IPS-15b (cell line): ENCODE data around the gene CC2D2A.

Source experiments
- H3K27me3 ChIP-seq: one replicate; pipeline ENCODE4 v1.6.1; 2013; ENCODE audit warnings: low read length; ENCODE audit not compliant: control insufficient read depth, insufficient read depth
- H3K36me3 ChIP-seq: one replicate; pipeline ENCODE4 v1.6.1; 2013; ENCODE audit warnings: low read length; ENCODE audit not compliant: control insufficient read depth, insufficient read depth
- H3K4me1 ChIP-seq: one replicate; pipeline ENCODE4 v1.6.1; 2013; ENCODE audit warnings: mild to moderate bottlenecking, low read length; ENCODE audit not compliant: control insufficient read depth, insufficient read depth
- H3K4me3 ChIP-seq: one replicate; pipeline ENCODE4 v1.5.1; 2013; ENCODE audit warnings: low read depth, low read length
- H3K9ac ChIP-seq: one replicate; pipeline ENCODE4 v1.6.1; 2013; ENCODE audit warnings: low read depth, mild to moderate bottlenecking, low read length
- H3K9me3 ChIP-seq: one replicate; pipeline ENCODE4 v1.6.1; 2013; ENCODE audit warnings: mild to moderate bottlenecking, low read length; ENCODE audit not compliant: control insufficient read depth, insufficient read depth

CC2D2A gene

DNA sequence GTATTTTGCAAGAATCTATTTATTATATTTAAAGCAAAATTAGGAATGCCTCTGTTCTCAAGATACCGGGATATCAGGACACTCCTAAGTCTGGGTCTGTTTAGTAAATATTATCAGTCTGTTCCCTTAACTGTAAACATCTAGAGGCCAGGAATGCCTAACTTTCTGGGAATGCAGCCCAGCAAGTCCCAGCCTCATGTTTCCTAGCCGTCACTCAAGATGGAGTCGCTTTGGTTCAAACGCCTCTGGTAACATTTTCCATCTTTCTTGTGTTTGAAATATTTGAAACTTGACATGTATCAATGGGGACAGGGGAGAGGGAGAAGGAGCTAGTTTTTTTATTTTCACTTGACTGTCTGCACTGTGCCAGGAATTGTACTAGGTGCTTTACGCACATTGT is 100.1 kb downstream of the CC2D2A start:
- no peaks in the 10 kb centered on the region for H3K36me3 ChIP-seq

DNA sequence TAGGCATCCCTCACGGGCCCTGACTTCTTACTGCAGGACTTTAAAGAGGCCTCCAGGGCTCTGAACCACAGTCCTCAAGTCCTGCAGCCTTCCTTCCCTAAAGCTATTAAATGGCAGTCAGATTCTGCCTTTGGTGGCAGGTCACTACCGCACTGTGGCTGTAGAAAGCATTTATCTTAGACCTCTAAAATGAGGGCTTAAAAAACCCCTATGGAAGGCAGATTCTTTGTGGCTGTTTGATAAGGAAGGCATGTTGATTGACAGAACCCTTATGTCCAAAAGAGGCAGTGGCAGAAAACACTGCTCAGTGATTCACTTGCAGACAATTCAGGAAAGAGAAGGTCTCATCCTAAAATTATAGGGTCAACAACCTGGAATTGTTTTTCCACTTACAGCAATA is 106.3 kb downstream of the CC2D2A start:
- Histone ChIP-seq H3K27me3 (no peaks in the 10 kb centered on the region), H3K9ac (no peak overlapping the region), H3K36me3 (no peaks in the 10 kb centered on the region), H3K4me3 (no peak overlapping the region), H3K4me1 (no peaks in the 10 kb centered on the region), H3K9me3 (no peaks in the 10 kb centered on the region)

More for the DNA sequence above, 100.1 kb downstream of the CC2D2A start:
- Histone ChIP-seq H3K4me3 (no peak overlapping the region), H3K9me3 (no peaks in the 10 kb centered on the region), H3K27me3 (no peaks in the 10 kb centered on the region), H3K9ac (no peak overlapping the region), H3K4me1 (no peaks in the 10 kb centered on the region)

DNA sequence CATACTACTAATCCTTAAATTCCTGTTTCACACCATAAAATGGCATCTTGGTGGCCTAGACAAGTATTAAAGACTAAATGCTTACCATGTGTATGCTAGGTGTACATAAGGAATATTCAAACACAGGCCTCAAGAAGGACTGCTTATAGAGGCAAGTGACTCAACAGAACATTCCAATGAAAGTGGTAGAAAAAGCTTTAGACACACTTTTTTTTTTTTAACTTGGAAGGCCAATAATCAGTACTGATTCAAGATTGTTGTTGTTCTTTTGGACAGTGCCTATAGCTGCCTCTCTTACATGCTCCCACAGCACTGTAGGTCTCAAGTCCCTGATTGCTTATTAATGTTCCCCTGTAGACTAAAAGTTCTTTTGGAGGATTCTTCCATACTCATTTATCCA is 107.8 kb downstream of the CC2D2A start:
- Histone ChIP-seq H3K9me3 (no peaks in the 10 kb centered on the region), H3K9ac (no peak overlapping the region), H3K27me3 (no peaks in the 10 kb centered on the region), H3K36me3 (no peaks in the 10 kb centered on the region), H3K4me3 (no peak overlapping the region), H3K4me1 (no peaks in the 10 kb centered on the region)

DNA sequence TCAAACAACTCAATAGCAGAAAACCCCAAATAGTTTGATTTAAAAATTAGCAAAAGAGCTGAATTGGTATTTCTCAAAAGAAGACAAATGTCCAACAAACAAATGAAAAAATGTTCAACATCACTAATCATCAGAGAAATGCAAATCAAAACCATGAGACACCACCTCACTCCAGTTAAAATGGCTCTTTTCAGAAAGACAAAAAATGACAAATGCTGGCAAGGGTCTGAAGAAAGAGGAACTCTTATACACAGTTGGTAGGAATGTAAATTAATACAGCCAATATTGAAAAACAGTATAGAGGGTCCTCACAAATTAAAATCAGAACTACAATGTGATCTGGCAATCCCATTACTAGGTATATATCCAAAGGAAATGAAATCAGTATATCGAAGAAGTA is 115.1 kb downstream of the CC2D2A start:
- Histone ChIP-seq H3K4me1 (no peaks in the 10 kb centered on the region), H3K9me3 (no peaks in the 10 kb centered on the region), H3K27me3 (no peaks in the 10 kb centered on the region), H3K9ac (no peak overlapping the region), H3K36me3 (no peaks in the 10 kb centered on the region), H3K4me3 (no peak overlapping the region)

GRCh38 chr4:15585331-15585730 is 115.6 kb downstream of the CC2D2A start:
- Histone ChIP-seq H3K9me3 (no peaks in the 10 kb centered on the region), H3K4me3 (no peak overlapping the region), H3K27me3 (no peaks in the 10 kb centered on the region), H3K36me3 (no peaks in the 10 kb centered on the region), H3K9ac (no peak overlapping the region), H3K4me1 (no peaks in the 10 kb centered on the region)

DNA sequence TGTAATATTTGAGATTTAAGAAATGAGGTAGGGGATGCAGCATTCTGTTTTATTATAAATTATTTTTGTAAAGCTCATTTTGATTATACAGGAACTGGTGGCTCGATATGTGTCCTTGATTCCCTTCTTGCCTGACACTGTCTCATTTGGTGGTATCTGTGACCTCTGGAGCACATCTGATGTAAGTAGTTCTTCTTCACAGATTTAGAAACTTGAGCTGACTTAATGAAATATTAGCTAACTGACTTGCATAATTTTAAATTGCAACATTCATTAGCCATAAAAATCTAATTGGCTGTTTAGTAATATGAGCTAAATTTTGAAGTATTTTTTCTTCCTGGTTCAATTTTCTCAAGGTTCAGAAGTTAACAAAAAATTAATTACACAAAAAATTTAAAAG is 116.4 kb downstream of the CC2D2A start:
- no peak overlapping the region for H3K4me3 ChIP-seq
- no peaks in the 10 kb centered on the region for H3K36me3 ChIP-seq
- H3K4me1 ChIP-seq, result no peaks in the 10 kb centered on the region
- H3K9me3 ChIP-seq, result no peaks in the 10 kb centered on the region
- no peak overlapping the region for H3K9ac ChIP-seq
- H3K27me3 ChIP-seq, result no peaks in the 10 kb centered on the region

DNA sequence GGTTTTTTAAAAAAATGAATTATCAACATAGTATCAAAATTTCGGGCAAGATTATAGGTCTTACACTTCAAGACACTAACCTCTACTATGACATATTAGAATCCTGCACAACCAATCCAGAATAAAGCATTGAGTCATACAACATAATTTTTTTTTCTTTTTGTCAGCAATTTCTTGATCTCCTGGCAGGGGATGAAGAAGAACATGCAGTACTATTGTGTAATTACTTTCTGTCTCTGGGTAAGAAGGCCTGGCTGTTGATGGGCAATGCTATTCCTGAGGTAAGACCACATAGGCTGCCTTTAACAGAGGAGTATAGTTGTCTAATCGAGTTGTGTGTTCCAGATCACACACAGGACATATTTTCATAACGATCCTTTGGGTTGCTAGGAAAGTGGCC is 118.0 kb downstream of the CC2D2A start:
- H3K4me1 ChIP-seq, result peaks cover 9% of the 10 kb centered on the region
- no peaks in the 10 kb centered on the region for H3K9me3 ChIP-seq
- H3K27me3 ChIP-seq, result no peaks in the 10 kb centered on the region
- H3K9ac ChIP-seq, result no peak overlapping the region
- H3K4me3 ChIP-seq, result no peak overlapping the region
- H3K36me3 ChIP-seq, result no peaks in the 10 kb centered on the region

GRCh38 chr4:15592799-15593198 is 123.1 kb downstream of the CC2D2A start:
- H3K4me1 ChIP-seq, result peaks cover 12% of the 10 kb centered on the region
- no peaks in the 10 kb centered on the region for H3K27me3 ChIP-seq
- no peaks in the 10 kb centered on the region for H3K9me3 ChIP-seq
- no peak overlapping the region for H3K4me3 ChIP-seq
- no peak overlapping the region for H3K9ac ChIP-seq
- no peaks in the 10 kb centered on the region for H3K36me3 ChIP-seq

DNA sequence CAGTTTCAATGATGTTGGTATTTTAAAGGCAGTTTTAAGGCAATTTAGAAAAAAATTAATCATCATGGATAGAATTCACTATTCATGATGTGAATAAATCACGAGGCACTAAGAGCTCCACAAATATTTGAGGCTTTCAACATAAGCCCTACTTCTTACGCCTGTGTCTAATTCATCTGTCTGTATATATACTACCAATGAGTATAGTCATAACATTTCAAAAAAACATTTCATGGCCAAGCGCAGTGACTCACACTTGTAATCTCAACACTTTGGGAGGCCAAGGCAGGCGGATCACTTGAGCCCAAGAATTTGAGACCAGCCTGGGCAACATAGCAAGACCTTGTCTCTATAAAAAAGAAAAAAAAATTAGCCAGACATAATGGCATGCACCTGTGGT is 129.0 kb downstream of the CC2D2A start:
- Histone ChIP-seq H3K4me3 (no peak overlapping the region), H3K4me1 (peaks cover 3% of the 10 kb centered on the region), H3K9me3 (no peaks in the 10 kb centered on the region), H3K27me3 (no peaks in the 10 kb centered on the region), H3K9ac (no peak overlapping the region), H3K36me3 (no peaks in the 10 kb centered on the region)

DNA sequence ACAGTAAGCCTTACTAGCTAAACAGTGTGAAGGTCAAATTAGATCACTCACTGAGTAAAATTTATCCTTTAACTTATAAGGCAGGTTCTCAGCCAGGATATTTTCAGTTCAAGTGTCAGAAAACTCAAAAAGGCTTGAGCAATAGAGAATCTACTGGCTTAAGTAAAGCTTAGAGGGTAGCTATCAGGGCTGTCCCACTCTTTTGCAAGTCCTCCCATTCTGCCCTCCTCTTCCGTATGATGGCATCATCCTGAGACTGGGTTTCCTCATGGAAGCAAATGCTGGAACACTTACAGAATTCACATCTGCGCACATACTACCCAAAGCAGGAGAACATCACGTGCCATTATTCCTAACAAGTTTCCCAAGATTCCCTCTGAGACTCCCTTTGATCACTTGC is 130.5 kb downstream of the CC2D2A start:
- no peak overlapping the region for H3K9ac ChIP-seq
- H3K4me1 ChIP-seq, result peaks cover 4% of the 10 kb centered on the region
- H3K9me3 ChIP-seq, result no peaks in the 10 kb centered on the region
- no peaks in the 10 kb centered on the region for H3K36me3 ChIP-seq
- H3K27me3 ChIP-seq, result no peaks in the 10 kb centered on the region
- H3K4me3 ChIP-seq, result no peak overlapping the region

DNA sequence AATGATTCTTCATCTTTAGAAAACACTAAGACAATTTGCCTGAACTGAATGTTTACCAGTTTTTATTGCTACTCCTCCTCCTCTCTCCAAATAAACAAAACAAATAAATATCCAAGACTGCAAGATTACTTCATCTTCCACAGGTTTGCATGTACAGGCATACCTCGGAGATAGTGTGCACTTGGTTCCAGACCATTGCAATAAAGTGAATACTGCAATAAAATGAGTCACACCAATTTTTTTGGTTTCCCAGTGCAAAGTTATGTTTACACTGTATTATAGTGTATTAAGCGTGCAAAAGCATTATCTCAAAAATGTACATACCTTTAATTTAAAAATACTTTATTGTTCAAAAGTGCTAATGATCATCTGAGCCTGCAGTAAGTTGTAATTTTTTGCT is 132.2 kb downstream of the CC2D2A start:
- peaks cover 16% of the 10 kb centered on the region for H3K4me1 ChIP-seq
- no peaks in the 10 kb centered on the region for H3K27me3 ChIP-seq
- no peaks in the 10 kb centered on the region for H3K36me3 ChIP-seq
- no peaks in the 10 kb centered on the region for H3K9me3 ChIP-seq
- H3K9ac ChIP-seq, result no peak overlapping the region
- H3K4me3 ChIP-seq, result no peak overlapping the region

GRCh38 chr4:15605537-15605936 is 135.9 kb downstream of the CC2D2A start:
- Histone ChIP-seq H3K4me3 (no peak overlapping the region), H3K4me1 (peaks cover 28% of the 10 kb centered on the region), H3K9me3 (no peaks in the 10 kb centered on the region), H3K9ac (no peak overlapping the region), H3K36me3 (no peaks in the 10 kb centered on the region), H3K27me3 (no peaks in the 10 kb centered on the region)

- Histone ChIP-seq H3K4me3 (no peak overlapping the region), H3K9me3 (no peaks in the 10 kb centered on the region), H3K27me3 (no peaks in the 10 kb centered on the region), H3K4me1 (peaks cover 19% of the 10 kb centered on the region), H3K9ac (no peak overlapping the region), H3K36me3 (no peaks in the 10 kb centered on the region)
These were observed 141.2 kb downstream of the CC2D2A start for GRCh38 chr4:15610855-15611254.
